Neural cell (in vitro differentiated cells): ENCODE measurements around the gene PLCB1. TPM values are rescaled to one million over a fixed set of nuclear protein-coding genes. Genes with fewer than 3 reads are reported as not detected.

Experiments
- H2AFZ ChIP-seq: fragments of 200-600, 300-800 bp; sonication (generic), shearing (Covaris generic); 2 replicates; pipeline ENCODE4 v1.6.0; 2014; ENCODE audit warnings: low read depth, mild to moderate bottlenecking, antibody characterized with exemption, low read length, moderate library complexity
- H3F3A ChIP-seq: fragments of 200-600 bp; shearing (Covaris generic); 2 replicates; pipeline ENCODE4 v1.6.1; 2016; ENCODE audit warnings: mild to moderate bottlenecking, moderate library complexity, mixed read lengths, antibody characterized with exemption, low read length; ENCODE audit not compliant: insufficient read depth, poor library complexity, severe bottlenecking
- H3K27ac ChIP-seq: fragments of 200-600, 300-800 bp; sonication (generic), shearing (Covaris generic); 2 replicates; pipeline ENCODE4 v1.5.1; 2014; ENCODE audit warnings: mild to moderate bottlenecking, low read length, moderate library complexity
- H3K27me3 ChIP-seq: fragments of 300-800, 200-600 bp; sonication (generic), shearing (Covaris generic); 2 replicates; pipeline ENCODE4 v1.6.0; 2014; ENCODE audit warnings: mild to moderate bottlenecking, low read depth, low read length, moderate library complexity; ENCODE audit not compliant: insufficient read depth
- H3K36me3 ChIP-seq: fragments of 300-800, 200-600 bp; sonication (generic), shearing (Covaris generic); 2 replicates; pipeline ENCODE4 v1.5.1; 2014; ENCODE audit warnings: mild to moderate bottlenecking, antibody characterized with exemption, low read length, moderate library complexity; ENCODE audit not compliant: insufficient read depth
- H3K4me2 ChIP-seq: fragments of 300-800, 200-600 bp; sonication (generic), shearing (Covaris generic); 2 replicates; pipeline ENCODE4 v1.6.0; 2014; ENCODE audit warnings: mild to moderate bottlenecking, low read length
- H3K4me3 ChIP-seq: fragments of 300-800, 200-600 bp; sonication (generic), shearing (Covaris generic); 2 replicates; pipeline ENCODE4 v1.5.1; 2014; ENCODE audit warnings: mild to moderate bottlenecking, low read length, moderate library complexity
- H3K79me2 ChIP-seq: fragments of 200-600 bp; shearing (Covaris generic); replicated peaks from 2 replicates; pipeline ENCODE4 v1.6.0; 2014; ENCODE audit warnings: mild to moderate bottlenecking, low read length, moderate library complexity; ENCODE audit not compliant: insufficient read depth
- H3K9ac ChIP-seq: fragments of 300-800, 200-600 bp; sonication (generic), shearing (Covaris generic); 2 replicates; pipeline ENCODE4 v1.6.1; 2016; ENCODE audit warnings: mild to moderate bottlenecking, low read length, mixed read lengths
- H3K9me2 ChIP-seq: fragments of 200-600 bp; shearing (Covaris generic); 2 replicates; pipeline ENCODE4 v1.6.1; 2016; ENCODE audit warnings: mild to moderate bottlenecking, low read length, mixed read lengths; ENCODE audit not compliant: insufficient read depth
- H3K9me3 ChIP-seq: fragments of 200-600, 300-800 bp; sonication (generic), shearing (Covaris generic); 2 replicates; pipeline ENCODE4 v1.6.1; 2016; ENCODE audit warnings: mild to moderate bottlenecking, mixed run types, low read length, moderate library complexity, mixed read lengths
- H4K20me1 ChIP-seq: fragments of 200-600 bp; shearing (Covaris generic); 2 replicates; pipeline ENCODE4 v1.6.1; 2016; ENCODE audit warnings: mild to moderate bottlenecking, mixed run types; ENCODE audit not compliant: insufficient read depth
- EP300 ChIP-seq: fragments of 450-650 bp; conservative IDR thresholded peaks from 2 replicates; pipeline ENCODE4 v1.6.1; 2014; ENCODE audit warnings: antibody characterized with exemption, mild to moderate bottlenecking, moderate library complexity; ENCODE audit not compliant: poor library complexity, severe bottlenecking
- EZH2 ChIP-seq: fragments of 200-600, 300-800 bp; shearing (Covaris generic), sonication (generic); IDR thresholded peaks from 2 replicates; pipeline ENCODE4 v1.6.1; 2014; ENCODE audit warnings: antibody characterized with exemption, low read length, borderline replicate concordance, mild to moderate bottlenecking; ENCODE audit not compliant: insufficient read depth, poor library complexity, severe bottlenecking
- MXI1 ChIP-seq: fragments of 450-650 bp; conservative IDR thresholded peaks from 2 replicates; pipeline ENCODE4 v1.6.1; 2014; ENCODE audit warnings: antibody characterized with exemption, mild to moderate bottlenecking; ENCODE audit not compliant: poor library complexity, severe bottlenecking
- POLR2AphosphoS5 ChIP-seq: IDR thresholded peaks from 2 replicates; pipeline ENCODE4 v1.6.1; 2012
- RAD21 ChIP-seq: fragments of 450-650 bp; conservative IDR thresholded peaks from 2 replicates; pipeline ENCODE4 v1.6.1; 2014; ENCODE audit warnings: antibody characterized with exemption, mild to moderate bottlenecking, moderate library complexity
- SMC3 ChIP-seq: fragments of 450-650 bp; conservative IDR thresholded peaks from 2 replicates; pipeline ENCODE4 v1.6.1; 2014; ENCODE audit warnings: antibody characterized with exemption, mild to moderate bottlenecking, moderate library complexity; ENCODE audit not compliant: poor library complexity
- TAF1 ChIP-seq: IDR thresholded peaks from 2 replicates; pipeline ENCODE4 v1.6.1; 2012; ENCODE audit warnings: low read depth
- polyA plus RNA-seq: library from polyadenylated mRNA; depleted of rRNA; stranded (reverse); fragments of >200 nt; gene quantifications from 2 replicates; pipeline ENCODE4 v1.2.3, GENCODE V29; 2014
- TF ChIP-seq, protein P1 (sequence below): fragments of 450-650 bp; IDR thresholded peaks from 2 replicates; pipeline ENCODE4 v1.5.1; 2014; ENCODE audit warnings: antibody characterized with exemption, mild to moderate bottlenecking, moderate library complexity; ENCODE audit not compliant: poor library complexity, severe bottlenecking
- TF ChIP-seq, protein P2 (sequence below): IDR thresholded peaks from 2 replicates; pipeline ENCODE4 v1.6.1; 2012; ENCODE audit warnings: borderline replicate concordance

The PLCB1 gene
- polyA plus RNA-seq, 1 donor from 2014 or later, result 11.4 TPM

- H3F3A ChIP-seq, result no peaks in the 10 kb centered on the region
- H3K9me3 ChIP-seq, result no peaks in the 10 kb centered on the region
- H3K9me2 ChIP-seq, result no peaks in the 10 kb centered on the region
- no peak overlapping the region for H3K4me3 ChIP-seq
- TF ChIP-seq, protein P1, sequence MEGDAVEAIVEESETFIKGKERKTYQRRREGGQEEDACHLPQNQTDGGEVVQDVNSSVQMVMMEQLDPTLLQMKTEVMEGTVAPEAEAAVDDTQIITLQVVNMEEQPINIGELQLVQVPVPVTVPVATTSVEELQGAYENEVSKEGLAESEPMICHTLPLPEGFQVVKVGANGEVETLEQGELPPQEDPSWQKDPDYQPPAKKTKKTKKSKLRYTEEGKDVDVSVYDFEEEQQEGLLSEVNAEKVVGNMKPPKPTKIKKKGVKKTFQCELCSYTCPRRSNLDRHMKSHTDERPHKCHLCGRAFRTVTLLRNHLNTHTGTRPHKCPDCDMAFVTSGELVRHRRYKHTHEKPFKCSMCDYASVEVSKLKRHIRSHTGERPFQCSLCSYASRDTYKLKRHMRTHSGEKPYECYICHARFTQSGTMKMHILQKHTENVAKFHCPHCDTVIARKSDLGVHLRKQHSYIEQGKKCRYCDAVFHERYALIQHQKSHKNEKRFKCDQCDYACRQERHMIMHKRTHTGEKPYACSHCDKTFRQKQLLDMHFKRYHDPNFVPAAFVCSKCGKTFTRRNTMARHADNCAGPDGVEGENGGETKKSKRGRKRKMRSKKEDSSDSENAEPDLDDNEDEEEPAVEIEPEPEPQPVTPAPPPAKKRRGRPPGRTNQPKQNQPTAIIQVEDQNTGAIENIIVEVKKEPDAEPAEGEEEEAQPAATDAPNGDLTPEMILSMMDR, result no peak
- TF ChIP-seq TAF1 (no peak), SMC3 (no peak), EP300 (no peak), POLR2AphosphoS5 (no peak), EZH2 (no peak), MXI1 (no peak), RAD21 (no peak)
- TF ChIP-seq, protein P2, sequence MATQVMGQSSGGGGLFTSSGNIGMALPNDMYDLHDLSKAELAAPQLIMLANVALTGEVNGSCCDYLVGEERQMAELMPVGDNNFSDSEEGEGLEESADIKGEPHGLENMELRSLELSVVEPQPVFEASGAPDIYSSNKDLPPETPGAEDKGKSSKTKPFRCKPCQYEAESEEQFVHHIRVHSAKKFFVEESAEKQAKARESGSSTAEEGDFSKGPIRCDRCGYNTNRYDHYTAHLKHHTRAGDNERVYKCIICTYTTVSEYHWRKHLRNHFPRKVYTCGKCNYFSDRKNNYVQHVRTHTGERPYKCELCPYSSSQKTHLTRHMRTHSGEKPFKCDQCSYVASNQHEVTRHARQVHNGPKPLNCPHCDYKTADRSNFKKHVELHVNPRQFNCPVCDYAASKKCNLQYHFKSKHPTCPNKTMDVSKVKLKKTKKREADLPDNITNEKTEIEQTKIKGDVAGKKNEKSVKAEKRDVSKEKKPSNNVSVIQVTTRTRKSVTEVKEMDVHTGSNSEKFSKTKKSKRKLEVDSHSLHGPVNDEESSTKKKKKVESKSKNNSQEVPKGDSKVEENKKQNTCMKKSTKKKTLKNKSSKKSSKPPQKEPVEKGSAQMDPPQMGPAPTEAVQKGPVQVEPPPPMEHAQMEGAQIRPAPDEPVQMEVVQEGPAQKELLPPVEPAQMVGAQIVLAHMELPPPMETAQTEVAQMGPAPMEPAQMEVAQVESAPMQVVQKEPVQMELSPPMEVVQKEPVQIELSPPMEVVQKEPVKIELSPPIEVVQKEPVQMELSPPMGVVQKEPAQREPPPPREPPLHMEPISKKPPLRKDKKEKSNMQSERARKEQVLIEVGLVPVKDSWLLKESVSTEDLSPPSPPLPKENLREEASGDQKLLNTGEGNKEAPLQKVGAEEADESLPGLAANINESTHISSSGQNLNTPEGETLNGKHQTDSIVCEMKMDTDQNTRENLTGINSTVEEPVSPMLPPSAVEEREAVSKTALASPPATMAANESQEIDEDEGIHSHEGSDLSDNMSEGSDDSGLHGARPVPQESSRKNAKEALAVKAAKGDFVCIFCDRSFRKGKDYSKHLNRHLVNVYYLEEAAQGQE, result no peak
- H3K27me3 ChIP-seq, result no peaks in the 10 kb centered on the region
- H3K27ac ChIP-seq, result no peak overlapping the region
- no peaks in the 10 kb centered on the region for H3K36me3 ChIP-seq
- H2AFZ ChIP-seq, result no peak overlapping the region
- H3K9ac ChIP-seq, result no peak overlapping the region
- no peaks in the 10 kb centered on the region for H4K20me1 ChIP-seq
- no peaks in the 10 kb centered on the region for H3K79me2 ChIP-seq
- H3K4me2 ChIP-seq, result no peak overlapping the region
Measured at GRCh38 chr20:8723296-8723695, 591.2 kb downstream of the PLCB1 start.

- Histone ChIP-seq H2AFZ (no peak overlapping the region), H3K9me2 (no peaks in the 10 kb centered on the region), H3K4me3 (no peak overlapping the region), H4K20me1 (no peaks in the 10 kb centered on the region), H3F3A (no peaks in the 10 kb centered on the region), H3K36me3 (no peaks in the 10 kb centered on the region), H3K79me2 (no peaks in the 10 kb centered on the region), H3K9ac (no peak overlapping the region), H3K27ac (no peak overlapping the region), H3K27me3 (no peaks in the 10 kb centered on the region), H3K9me3 (no peaks in the 10 kb centered on the region), H3K4me2 (no peak overlapping the region)
- TF ChIP-seq RAD21, result no peak
- no peak for TF ChIP-seq MXI1
- TF ChIP-seq EZH2, result no peak
- TF ChIP-seq, protein P1, result no peak
- no peak for TF ChIP-seq EP300
- no peak for TF ChIP-seq SMC3
- TF ChIP-seq, protein P2, result no peak
- no peak for TF ChIP-seq POLR2AphosphoS5
- no peak for TF ChIP-seq TAF1
Measured at GRCh38 chr20:8724884-8725283, 592.8 kb downstream of the PLCB1 start.
